ENCODE results near the gene SOST.

GRCh38 chr17:43745541-43745940, 13.1 kb downstream of the SOST start:
- TF ChIP-seq, protein P1, sequence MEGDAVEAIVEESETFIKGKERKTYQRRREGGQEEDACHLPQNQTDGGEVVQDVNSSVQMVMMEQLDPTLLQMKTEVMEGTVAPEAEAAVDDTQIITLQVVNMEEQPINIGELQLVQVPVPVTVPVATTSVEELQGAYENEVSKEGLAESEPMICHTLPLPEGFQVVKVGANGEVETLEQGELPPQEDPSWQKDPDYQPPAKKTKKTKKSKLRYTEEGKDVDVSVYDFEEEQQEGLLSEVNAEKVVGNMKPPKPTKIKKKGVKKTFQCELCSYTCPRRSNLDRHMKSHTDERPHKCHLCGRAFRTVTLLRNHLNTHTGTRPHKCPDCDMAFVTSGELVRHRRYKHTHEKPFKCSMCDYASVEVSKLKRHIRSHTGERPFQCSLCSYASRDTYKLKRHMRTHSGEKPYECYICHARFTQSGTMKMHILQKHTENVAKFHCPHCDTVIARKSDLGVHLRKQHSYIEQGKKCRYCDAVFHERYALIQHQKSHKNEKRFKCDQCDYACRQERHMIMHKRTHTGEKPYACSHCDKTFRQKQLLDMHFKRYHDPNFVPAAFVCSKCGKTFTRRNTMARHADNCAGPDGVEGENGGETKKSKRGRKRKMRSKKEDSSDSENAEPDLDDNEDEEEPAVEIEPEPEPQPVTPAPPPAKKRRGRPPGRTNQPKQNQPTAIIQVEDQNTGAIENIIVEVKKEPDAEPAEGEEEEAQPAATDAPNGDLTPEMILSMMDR (IDR thresholded peaks at IDR 0.05): no peak
- no peak for TF ChIP-seq EZH2 (IDR thresholded peaks at IDR 0.05; ENCODE audit: borderline replicate concordance, insufficient read depth, low read depth, low read length, poor library complexity, severe bottlenecking)

All from B cell (primary cell).